Ishikawa (cell line): ENCODE data around the gene ACVR1B.

Experiments used
- CEBPB ChIP-seq: IDR thresholded peaks from 2 replicates; pipeline ENCODE4 v1.6.1; 2012
- EGR1 ChIP-seq: IDR thresholded peaks from 2 replicates; pipeline ENCODE4 v1.6.1; 2012
- EP300 ChIP-seq: IDR thresholded peaks from 2 replicates; pipeline ENCODE4 v1.6.1; 2012; ENCODE audit warnings: borderline replicate concordance
- MAX ChIP-seq: IDR thresholded peaks from 2 replicates; pipeline ENCODE4 v1.6.1; 2012
- NFIC ChIP-seq: IDR thresholded peaks from 2 replicates; pipeline ENCODE4 v1.6.1; 2012
- RAD21 ChIP-seq: IDR thresholded peaks from 2 replicates; pipeline ENCODE4 v1.6.1; 2012; ENCODE audit warnings: low read depth
- REST ChIP-seq: IDR thresholded peaks from 2 replicates; pipeline ENCODE4 v1.6.1; 2012; ENCODE audit warnings: low read depth, mild to moderate bottlenecking
- TAF1 ChIP-seq: IDR thresholded peaks from 2 replicates; pipeline ENCODE4 v1.6.1; 2012; ENCODE audit warnings: low read depth, mild to moderate bottlenecking
- TCF12 ChIP-seq: IDR thresholded peaks from 2 replicates; pipeline ENCODE4 v1.6.1; 2012; ENCODE audit warnings: low read depth
- TEAD4 ChIP-seq: IDR thresholded peaks from 2 replicates; pipeline ENCODE4 v1.6.1; 2012
- ZBTB7A ChIP-seq: IDR thresholded peaks from 2 replicates; pipeline ENCODE4 v1.6.1; 2012; ENCODE audit warnings: low read depth

- TF ChIP-seq TAF1, result no peak
- TF ChIP-seq EP300, result no peak
- no peak for TF ChIP-seq ZBTB7A
- no peak for TF ChIP-seq NFIC
- TF ChIP-seq TEAD4, result no peak
- TF ChIP-seq CEBPB, result no peak
- no peak for TF ChIP-seq TCF12
- no peak for TF ChIP-seq MAX
- TF ChIP-seq RAD21, result no peak
- TF ChIP-seq EGR1, result no peak
- TF ChIP-seq REST, result no peak
These were observed 92.9 kb downstream of the ACVR1B start for GRCh38 chr12:52044292-52044983.
